LNCaP clone FGC (cell line): ENCODE data around the gene PDHA2.
"Not testable (repeated sequence)": the region's sequence is repeated elsewhere in the genome, so short reads cannot be mapped to it uniquely, and the experiment has no call there.

ENCODE experiments used
- DNase-seq: peaks from one replicate; pipeline ENCODE4 v3.0.0-alpha.2; 2011; ENCODE audit warnings: low read depth
- H3K4me3 ChIP-seq: 2 replicates; pipeline ENCODE4 v1.5.1; 2011; ENCODE audit warnings: mild to moderate bottlenecking, low read depth, low read length, control low read depth
- CTCF ChIP-seq: IDR thresholded peaks from 2 replicates; pipeline ENCODE4 v1.5.1; 2012; ENCODE audit warnings: mild to moderate bottlenecking; ENCODE audit not compliant: control insufficient read depth, insufficient read depth; ENCODE audit errors: extremely low read depth

The PDHA2 gene

GRCh38 chr4:95833711-95834194, 6.1 kb upstream of the PDHA2 start:
- no peak for TF ChIP-seq CTCF
- H3K4me3 ChIP-seq: no peak overlapping the region
- DNase-seq: no peak

- H3K4me3 ChIP-seq: no peak overlapping the region
- DNase-seq: no peak
- 0 out of 2 replicates have a peak, but pooled peaks have one; percentile 2 for TF ChIP-seq CTCF
These were observed 4.2 kb upstream of the PDHA2 start for GRCh38 chr4:95835672-95836071.

GRCh38 chr4:95838192-95838591, 1.7 kb upstream of the PDHA2 start:
- TF ChIP-seq CTCF: no peak
- H3K4me3 ChIP-seq: no peak overlapping the region
- no peak for DNase-seq

- no peak for DNase-seq
- TF ChIP-seq CTCF: no peak
These were observed 8.1 kb downstream of the PDHA2 start for GRCh38 chr4:95847908-95848460.

GRCh38 chr4:95850161-95850560, 10.3 kb downstream of the PDHA2 start:
- TF ChIP-seq CTCF: no peak
- DNase-seq: no peak
- H3K4me3 ChIP-seq: no peak overlapping the region

More at GRCh38 chr4:95847908-95848460, 8.1 kb downstream of the PDHA2 start:
- H3K4me3 ChIP-seq: no peak overlapping the region

- H3K4me3 ChIP-seq: no peak overlapping the region
- TF ChIP-seq CTCF: no peak
- DNase-seq: no peak
These were observed 17.9 kb downstream of the PDHA2 start for GRCh38 chr4:95857761-95858160.

GRCh38 chr4:95867919-95868318, 28.0 kb downstream of the PDHA2 start:
- no peak overlapping the region for H3K4me3 ChIP-seq
- TF ChIP-seq CTCF: no peak

GRCh38 chr4:95869414-95869813, 29.5 kb downstream of the PDHA2 start:
- not testable (repeated sequence) for H3K4me3 ChIP-seq, DNase-seq

More at GRCh38 chr4:95867919-95868318, 28.0 kb downstream of the PDHA2 start:
- no peak for DNase-seq
